Common myeloid progenitor, CD34-positive (primary cell): ENCODE results near the gene SNAP29.
A peak's percentile ranks its signal among the peaks of the same experiment; 100 is the strongest.

Experiments
- CTCF ChIA-PET: fragments of 350-600 bp; sonication (Branson Sonifier 250); formaldehyde crosslinking; loops from one replicate; lab custom pipeline; 2021; ENCODE audit warnings: antibody characterized with exemption; lab: Charles Lee
- POLR2A ChIA-PET: fragments of 350-600 bp; sonication (Branson Sonifier 250); formaldehyde crosslinking; loops from one replicate; lab custom pipeline; 2021; ENCODE audit warnings: antibody characterized with exemption; lab: Charles Lee
- DNase-seq, 3 donors: peaks; one replicate each; pipeline versions ENCODE4 v3.0.0 to v3.0.0-alpha.2; 2013
- H3K27ac ChIP-seq, 2 experiments: 1 replicate in 1 of 2; 2 replicates in 1 of 2; pipeline ENCODE4 v1.7.0; 2013; ENCODE audit warnings: inconsistent platforms in 2 of 2, low read length in 2 of 2, mild to moderate bottlenecking in 2 of 2, low read depth in 1 of 2, moderate library complexity in 1 of 2; ENCODE audit not compliant: severe bottlenecking in 2 of 2, insufficient read depth in 1 of 2, poor library complexity in 1 of 2
- H3K27me3 ChIP-seq, 5 experiments: replicated peaks in 2 of 5; 1 replicate in 3 of 5; 2 replicates in 2 of 5; pipeline versions ENCODE4 v1.6.1 to v1.7.0; 2013; ENCODE audit warnings: low read length in 4 of 5, mild to moderate bottlenecking in 2 of 5, moderate library complexity in 2 of 5, inconsistent platforms in 1 of 5; ENCODE audit not compliant: insufficient read depth in 5 of 5, control insufficient read depth in 4 of 5
- H3K36me3 ChIP-seq, 4 experiments: 1 replicate in 2 of 4; 2 replicates in 2 of 4; pipeline versions ENCODE4 v1.6.1 to v1.7.0; 2013; ENCODE audit warnings: low read length in 3 of 4, control low read depth in 1 of 4, mild to moderate bottlenecking in 1 of 4; ENCODE audit not compliant: control insufficient read depth in 4 of 4, insufficient read depth in 4 of 4
- H3K4me1 ChIP-seq, 4 experiments: 1 replicate in 3 of 4; 2 replicates in 1 of 4; pipeline versions ENCODE4 v1.6.1 to v1.7.1; 2013; ENCODE audit warnings: low read length in 3 of 4, mild to moderate bottlenecking in 3 of 4, control low read depth in 1 of 4, inconsistent platforms in 1 of 4, moderate library complexity in 1 of 4; ENCODE audit not compliant: control insufficient read depth in 4 of 4, insufficient read depth in 4 of 4; ENCODE audit errors: control extremely low read depth in 1 of 4
- H3K4me3 ChIP-seq, 7 experiments: 1 replicate in 4 of 7; 2 replicates in 3 of 7; pipeline versions ENCODE4 v1.5.1 to v1.7.0; 2013; ENCODE audit warnings: mild to moderate bottlenecking in 7 of 7, low read length in 6 of 7, moderate library complexity in 6 of 7, inconsistent platforms in 2 of 7, low read depth in 2 of 7, control low read depth in 1 of 7; ENCODE audit not compliant: insufficient read depth in 4 of 7, control insufficient read depth in 1 of 7; ENCODE audit errors: extremely low read depth in 1 of 7
- H3K9me3 ChIP-seq, 5 experiments: 1 replicate in 4 of 5; 2 replicates in 1 of 5; pipeline versions ENCODE4 v1.6.1 to v1.7.1; 2013; ENCODE audit warnings: low read length in 4 of 5, mild to moderate bottlenecking in 2 of 5, inconsistent platforms in 1 of 5, low read depth in 1 of 5, moderate library complexity in 1 of 5; ENCODE audit not compliant: control insufficient read depth in 4 of 5, insufficient read depth in 2 of 5; ENCODE audit errors: control extremely low read depth in 1 of 5
- WGBS: methylation state at CpG from one replicate; pipeline ENCODE4 v1.1.5; 2013; ENCODE audit not compliant: insufficient coverage; 5-methylcytosine and 5-hydroxymethylcytosine counted together

Gene SNAP29

GRCh38 chr22:20843501-20843900, 15.3 kb upstream of the SNAP29 start:
- no peak overlapping the region for H3K4me3 ChIP-seq
- H3K36me3 ChIP-seq: no peaks in the 10 kb centered on the region
- POLR2A ChIA-PET: no interaction called here
- no peak overlapping the region for H3K27ac ChIP-seq
- CTCF ChIA-PET: no interaction called here
- H3K4me1 ChIP-seq: peaks cover 0 to 20% (median 13%) of the 10 kb centered on the region in 4 experiments
- no peak for DNase-seq
- H3K9me3 ChIP-seq: no peaks in the 10 kb centered on the region
- H3K27me3 ChIP-seq: no peaks in the 10 kb centered on the region
- WGBS: 95% methylated on average over 1 of the region's 2 CpGs

GRCh38 chr22:20844055-20845037, 14.5 kb upstream of the SNAP29 start:
- ChIA-PET POLR2A (no interaction called here), CTCF (interaction anchor here (1.2 to 2.2 kb wide), 3 partner anchors 13 to 42 kb away, joined by 3 to 6 read pairs (median 4); no protein-coding TSS in a partner anchor)
- Histone ChIP-seq H3K9me3 (no peaks in the 10 kb centered on the region), H3K4me1 (peaks cover 0 to 20% (median 13%) of the 10 kb centered on the region in 4 experiments), H3K4me3 (no peak overlapping the region), H3K27me3 (no peaks in the 10 kb centered on the region), H3K36me3 (no peaks in the 10 kb centered on the region), H3K27ac (no peak overlapping the region)
- 100% methylated on average over 1 of the region's 5 CpGs for WGBS
- no peak for DNase-seq

DNA sequence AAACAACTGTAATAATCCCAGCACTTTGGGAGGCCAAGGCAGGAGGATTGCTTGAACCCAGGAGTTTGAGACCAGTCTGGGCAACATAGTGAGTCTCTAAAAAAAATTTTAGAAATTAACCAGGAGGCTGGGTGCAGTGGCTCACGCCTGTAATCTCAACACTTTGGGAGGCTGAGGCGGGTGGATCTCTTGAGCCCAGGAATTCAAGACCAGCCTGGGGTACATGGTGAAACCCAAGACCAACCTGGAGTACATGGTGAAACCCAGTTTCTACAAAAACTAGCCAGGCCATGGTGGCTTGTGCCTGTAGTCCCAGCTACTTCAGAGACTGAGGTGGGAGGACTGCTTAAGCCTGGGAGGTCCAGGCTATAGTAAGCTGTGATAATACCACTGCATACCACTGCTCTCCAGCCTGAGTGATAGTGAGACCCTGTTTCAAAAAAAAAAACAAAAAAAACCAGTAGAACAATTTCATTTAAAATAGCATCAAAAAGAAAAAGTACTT, 11.4 kb upstream of the SNAP29 start:
- POLR2A ChIA-PET: no interaction called here
- WGBS: 100% methylated on average over 2 of the region's 2 CpGs
- no peak overlapping the region for H3K4me3 ChIP-seq

GRCh38 chr22:20852076-20852475, 6.7 kb upstream of the SNAP29 start:
- ChIA-PET POLR2A (interaction anchor here (1.1 kb wide), 1 partner anchor 48 kb away, joined by 3 read pairs; no protein-coding TSS in a partner anchor), CTCF (interaction anchor here (1.0 to 5.5 kb wide), 11 partner anchors 14 to 111 kb away, joined by 3 to 29 read pairs (median 3); no protein-coding TSS in a partner anchor)
- peak overlapping the region in 1 of 2 experiments; percentile 2 for H3K27ac ChIP-seq
- no peaks in the 10 kb centered on the region for H3K27me3 ChIP-seq
- H3K4me3 ChIP-seq: no peak overlapping the region
- DNase-seq: peak; percentile 47 to 64 (median 48)
- no peaks in the 10 kb centered on the region for H3K36me3 ChIP-seq
- H3K4me1 ChIP-seq: peaks cover 2 to 21% (median 14%) of the 10 kb centered on the region in 4 experiments
- WGBS: 73% methylated on average over 3 of the region's 4 CpGs
- no peaks in the 10 kb centered on the region for H3K9me3 ChIP-seq

More for the DNA sequence above, 11.4 kb upstream of the SNAP29 start:
- H3K27ac ChIP-seq: no peak overlapping the region
- no peaks in the 10 kb centered on the region for H3K27me3 ChIP-seq
- H3K36me3 ChIP-seq: no peaks in the 10 kb centered on the region
- CTCF ChIA-PET: no interaction called here
- H3K4me1 ChIP-seq: peaks cover 0 to 4% (median 0%) of the 10 kb centered on the region in 4 experiments
- no peaks in the 10 kb centered on the region for H3K9me3 ChIP-seq
- DNase-seq: no peak

- H3K9me3 ChIP-seq: no peaks in the 10 kb centered on the region
- H3K4me3 ChIP-seq: no peak overlapping the region
- H3K4me1 ChIP-seq: peaks cover 4 to 26% (median 19%) of the 10 kb centered on the region in 4 experiments
- no peaks in the 10 kb centered on the region for H3K27me3 ChIP-seq
- H3K27ac ChIP-seq: peak overlapping the region in 1 of 2 experiments; percentile 2
- H3K36me3 ChIP-seq: no peaks in the 10 kb centered on the region
- ChIA-PET POLR2A (interaction anchor here (1.1 kb wide), 1 partner anchor 49 kb away, joined by 3 read pairs; no protein-coding TSS in a partner anchor), CTCF (interaction anchor here (0.9 to 5.5 kb wide), 9 partner anchors 15 to 111 kb away, joined by 3 to 29 read pairs (median 3); no protein-coding TSS in a partner anchor)
- no peak for DNase-seq
- WGBS: 100% methylated on average over 3 of the region's 6 CpGs
Measured at GRCh38 chr22:20852503-20852902, 6.3 kb upstream of the SNAP29 start.

GRCh38 chr22:20853236-20853660, 5.6 kb upstream of the SNAP29 start:
- ChIA-PET POLR2A (no interaction called here), CTCF (interaction anchor here (0.7 to 5.5 kb wide), 7 partner anchors 15 to 70 kb away, joined by 3 to 29 read pairs (median 3); no protein-coding TSS in a partner anchor)
- H3K27me3 ChIP-seq: no peaks in the 10 kb centered on the region
- H3K9me3 ChIP-seq: no peaks in the 10 kb centered on the region
- H3K27ac ChIP-seq: peak overlapping the region in 1 of 2 experiments; percentile 36
- peaks cover 5 to 32% (median 23%) of the 10 kb centered on the region in 4 experiments for H3K4me1 ChIP-seq
- no peak overlapping the region for H3K4me3 ChIP-seq
- no peaks in the 10 kb centered on the region for H3K36me3 ChIP-seq
- no peak for DNase-seq
- 40% methylated on average over 1 of the region's 3 CpGs for WGBS
